ENCODE measurements around the gene CCT8L2.

CCT8L2 gene

DNA sequence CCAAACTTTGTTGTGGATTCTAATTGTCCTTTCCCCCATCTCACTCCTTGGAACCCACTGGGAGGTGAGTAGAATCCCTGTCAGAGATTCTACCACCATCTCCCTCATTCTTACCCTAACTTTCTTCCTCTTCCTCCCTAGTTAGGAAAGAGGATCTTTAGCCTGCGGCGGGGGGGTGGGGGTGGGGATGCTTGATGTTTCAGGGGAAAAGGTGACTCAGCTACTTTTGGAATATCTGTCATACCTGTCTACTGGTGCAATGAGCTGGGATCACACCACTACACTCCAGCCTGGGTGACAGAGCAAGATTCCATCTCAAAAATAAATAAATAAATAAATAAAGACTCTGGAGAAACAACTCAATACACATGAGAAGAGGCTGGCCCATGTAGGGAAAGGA is 6.4 kb downstream of the CCT8L2 start:
- TF ChIP-seq, protein P1, sequence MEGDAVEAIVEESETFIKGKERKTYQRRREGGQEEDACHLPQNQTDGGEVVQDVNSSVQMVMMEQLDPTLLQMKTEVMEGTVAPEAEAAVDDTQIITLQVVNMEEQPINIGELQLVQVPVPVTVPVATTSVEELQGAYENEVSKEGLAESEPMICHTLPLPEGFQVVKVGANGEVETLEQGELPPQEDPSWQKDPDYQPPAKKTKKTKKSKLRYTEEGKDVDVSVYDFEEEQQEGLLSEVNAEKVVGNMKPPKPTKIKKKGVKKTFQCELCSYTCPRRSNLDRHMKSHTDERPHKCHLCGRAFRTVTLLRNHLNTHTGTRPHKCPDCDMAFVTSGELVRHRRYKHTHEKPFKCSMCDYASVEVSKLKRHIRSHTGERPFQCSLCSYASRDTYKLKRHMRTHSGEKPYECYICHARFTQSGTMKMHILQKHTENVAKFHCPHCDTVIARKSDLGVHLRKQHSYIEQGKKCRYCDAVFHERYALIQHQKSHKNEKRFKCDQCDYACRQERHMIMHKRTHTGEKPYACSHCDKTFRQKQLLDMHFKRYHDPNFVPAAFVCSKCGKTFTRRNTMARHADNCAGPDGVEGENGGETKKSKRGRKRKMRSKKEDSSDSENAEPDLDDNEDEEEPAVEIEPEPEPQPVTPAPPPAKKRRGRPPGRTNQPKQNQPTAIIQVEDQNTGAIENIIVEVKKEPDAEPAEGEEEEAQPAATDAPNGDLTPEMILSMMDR (IDR thresholded peaks at IDR 0.05) = no peak

DNA sequence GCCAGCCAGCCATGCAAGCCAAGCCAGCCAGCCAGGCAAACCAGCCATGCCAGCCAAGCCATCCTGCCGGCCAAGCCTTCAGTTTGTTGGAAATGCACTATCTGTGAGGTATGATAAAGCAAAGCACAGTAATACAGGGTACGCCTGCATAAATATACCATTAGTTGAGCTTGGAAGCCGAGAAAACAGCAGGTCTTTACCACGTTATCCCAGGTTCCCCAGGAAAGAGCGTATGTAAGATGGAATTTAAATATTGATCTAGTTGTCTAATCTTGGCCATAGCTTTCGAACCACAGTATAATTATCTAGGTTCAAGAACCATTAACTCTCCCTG is 24.2 kb downstream of the CCT8L2 start:
- TF ChIP-seq, protein P1 (IDR thresholded peaks at IDR 0.05) = no peak

DNA sequence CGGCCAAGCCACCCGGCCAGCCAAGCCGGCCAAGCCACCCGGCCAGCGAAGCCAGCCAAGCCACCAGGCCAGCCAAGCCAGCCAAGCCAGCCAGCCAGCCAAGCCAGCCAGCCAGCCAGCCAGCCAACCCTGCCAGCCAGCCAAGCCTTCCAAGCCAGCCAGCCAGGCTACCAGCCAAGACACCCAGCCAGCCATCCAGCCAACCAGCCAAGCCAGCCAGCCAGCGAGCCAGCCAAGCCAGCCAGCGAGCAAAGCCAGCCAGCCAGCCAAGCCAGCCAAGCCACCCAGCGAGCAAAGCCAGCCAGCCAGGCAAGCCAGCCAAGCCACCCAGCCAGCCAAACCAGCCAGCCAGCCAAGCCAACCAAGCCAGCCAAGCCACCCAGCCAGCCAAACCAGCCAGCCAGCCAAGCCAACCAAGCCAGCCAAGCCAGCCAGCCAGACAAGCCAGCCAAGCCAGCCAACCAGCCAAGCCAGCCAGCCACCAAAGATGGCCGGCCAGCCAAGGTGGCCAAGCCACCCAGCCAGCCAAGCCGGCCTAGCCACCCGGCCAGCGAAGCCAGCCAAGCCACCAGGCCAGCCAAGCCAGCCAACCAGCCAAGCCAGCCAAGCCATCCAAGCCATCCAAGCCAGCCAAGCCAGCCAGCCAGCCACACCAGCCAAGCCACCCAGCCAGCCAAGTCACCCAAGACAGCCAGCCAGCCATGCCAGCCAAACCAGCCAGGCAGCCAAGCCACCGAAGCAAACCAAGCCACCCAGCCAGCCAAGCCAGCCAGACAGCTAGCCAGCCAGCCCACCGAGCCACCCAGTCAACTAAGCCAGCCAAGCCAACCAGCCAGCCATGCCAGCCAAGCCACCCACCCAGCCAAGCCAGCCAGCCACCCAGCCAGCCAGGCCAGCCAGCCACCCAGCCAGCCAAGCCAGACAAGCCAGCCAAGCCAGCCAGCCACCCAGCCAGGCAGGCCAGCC is 28.8 kb downstream of the CCT8L2 start:
- TF ChIP-seq, protein P1 (IDR thresholded peaks at IDR 0.05) = no peak

DNA sequence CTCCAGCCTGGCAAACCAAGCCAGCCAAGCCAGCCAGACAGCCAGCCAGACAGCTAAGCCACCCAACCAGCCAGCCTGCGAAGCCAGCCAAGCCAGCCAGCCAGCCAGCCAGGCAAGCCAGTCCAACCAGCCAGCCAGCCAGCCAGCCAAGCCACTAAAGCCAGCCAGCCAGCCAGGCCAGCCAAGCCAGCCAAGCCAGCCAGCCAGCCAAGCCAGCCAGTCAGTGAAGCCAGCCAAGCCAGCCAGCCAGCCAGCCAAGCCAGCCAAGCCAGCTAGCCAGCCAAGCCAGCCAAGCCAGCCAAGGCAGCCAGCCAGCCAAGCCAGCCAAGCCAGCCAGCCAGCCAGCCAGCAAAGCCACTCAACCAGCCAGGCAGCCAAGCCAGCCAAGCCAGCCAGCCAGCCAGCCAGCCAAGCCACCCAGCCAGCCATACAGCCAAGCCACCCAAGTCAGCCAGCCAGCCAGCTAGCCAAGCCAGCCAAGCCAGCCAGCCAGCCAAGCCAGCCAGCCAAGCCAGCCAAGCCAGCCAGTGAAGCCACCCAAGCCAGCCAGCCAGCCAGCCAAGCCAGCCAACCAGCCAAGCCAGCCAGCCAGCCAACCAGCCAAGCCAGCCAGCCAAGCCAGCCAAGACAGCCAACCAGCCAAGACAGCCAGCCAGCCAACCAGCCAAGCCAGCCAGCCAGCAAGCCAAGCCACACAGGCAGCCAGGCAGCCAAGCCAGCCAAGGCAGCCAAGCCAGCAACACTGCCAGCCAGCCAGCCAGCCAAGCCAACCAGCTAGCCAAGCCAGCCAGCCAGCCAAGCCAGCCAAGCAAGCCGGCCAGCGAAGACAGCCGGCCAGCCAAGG is 29.7 kb downstream of the CCT8L2 start:
- TF ChIP-seq, protein P1 (IDR thresholded peaks at IDR 0.05) = no peak

- TF ChIP-seq, protein P1 (IDR thresholded peaks at IDR 0.05) = no peak
Observed at GRCh38 chr22:16559056-16559955, 33.3 kb downstream of the CCT8L2 start.

All from LNCAP (cell line).